ENCODE results near the gene OR2T6. TPM values are rescaled to one million over a fixed set of nuclear protein-coding genes. Genes with fewer than 3 reads are reported as not detected.

OR2T6 gene, protein sequence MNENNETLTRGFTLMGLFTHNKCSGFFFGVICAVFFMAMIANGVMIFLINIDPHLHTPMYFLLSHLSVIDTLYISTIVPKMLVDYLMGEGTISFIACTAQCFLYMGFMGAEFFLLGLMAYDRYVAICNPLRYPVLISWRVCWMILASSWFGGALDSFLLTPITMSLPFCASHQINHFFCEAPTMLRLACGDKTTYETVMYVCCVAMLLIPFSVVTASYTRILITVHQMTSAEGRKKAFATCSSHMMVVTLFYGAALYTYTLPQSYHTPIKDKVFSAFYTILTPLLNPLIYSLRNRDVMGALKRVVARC
- total RNA-seq (under 1 TPM in 1 of 5 donors, not detected in 4; under 0.01 TPM), polyA plus RNA-seq (not detected)
- long read RNA-seq, donor 1: 0 reads
- long read RNA-seq, donor 2: 0 reads
- long read RNA-seq, donor 3: 0 reads
- long read RNA-seq, donor 4: 0 reads
- long read RNA-seq, donor 5: 0 reads
- long read RNA-seq, donor 6: 0 reads
- long read RNA-seq, donor 7: 0 reads
- long read RNA-seq, donor 8: 0 reads
- long read RNA-seq, donor 9: 0 reads
- long read RNA-seq, donor 10: 0 reads

DNA sequence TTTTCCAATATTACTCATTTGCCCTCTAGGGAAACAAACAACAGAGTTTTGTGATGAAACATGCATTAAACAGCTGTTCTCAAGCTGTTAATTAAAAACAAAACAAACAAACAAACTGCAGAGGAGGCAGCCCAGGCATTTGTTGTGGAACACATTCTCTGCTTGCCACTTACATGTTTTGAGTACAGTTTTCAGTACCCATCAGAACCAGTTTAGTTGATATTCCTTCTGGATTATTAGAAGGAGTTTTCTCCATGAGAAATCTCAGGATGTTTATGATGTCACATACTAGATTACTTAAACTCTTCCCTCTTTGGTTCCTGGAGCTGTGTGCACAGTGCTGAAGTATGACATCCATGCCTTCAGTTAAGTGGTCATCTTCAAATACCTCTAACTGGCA lies at the start of gene OR2T6:
Gene OR2T6, plus strand, starts transcription at position 301 of the 400 bp plus-strand sequence. CDS start 11,863 bp downstream, outside the sequence.
- peaks cover 0 to 4% (median 0%) of the 10 kb centered on the region in 4 donors for H3K9me3 ChIP-seq
- TF ChIP-seq POLR2AphosphoS5 (IDR thresholded peaks at IDR 0.05) (no peak), EP300 (IDR thresholded peaks at IDR 0.05) (no peak), POLR2A (IDR thresholded peaks at IDR 0.05) (no peak)
- TF ChIP-seq, protein P1, sequence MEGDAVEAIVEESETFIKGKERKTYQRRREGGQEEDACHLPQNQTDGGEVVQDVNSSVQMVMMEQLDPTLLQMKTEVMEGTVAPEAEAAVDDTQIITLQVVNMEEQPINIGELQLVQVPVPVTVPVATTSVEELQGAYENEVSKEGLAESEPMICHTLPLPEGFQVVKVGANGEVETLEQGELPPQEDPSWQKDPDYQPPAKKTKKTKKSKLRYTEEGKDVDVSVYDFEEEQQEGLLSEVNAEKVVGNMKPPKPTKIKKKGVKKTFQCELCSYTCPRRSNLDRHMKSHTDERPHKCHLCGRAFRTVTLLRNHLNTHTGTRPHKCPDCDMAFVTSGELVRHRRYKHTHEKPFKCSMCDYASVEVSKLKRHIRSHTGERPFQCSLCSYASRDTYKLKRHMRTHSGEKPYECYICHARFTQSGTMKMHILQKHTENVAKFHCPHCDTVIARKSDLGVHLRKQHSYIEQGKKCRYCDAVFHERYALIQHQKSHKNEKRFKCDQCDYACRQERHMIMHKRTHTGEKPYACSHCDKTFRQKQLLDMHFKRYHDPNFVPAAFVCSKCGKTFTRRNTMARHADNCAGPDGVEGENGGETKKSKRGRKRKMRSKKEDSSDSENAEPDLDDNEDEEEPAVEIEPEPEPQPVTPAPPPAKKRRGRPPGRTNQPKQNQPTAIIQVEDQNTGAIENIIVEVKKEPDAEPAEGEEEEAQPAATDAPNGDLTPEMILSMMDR (IDR thresholded peaks at IDR 0.05): no peak
- no peak within 1 kb of the TSS for H3K27ac ChIP-seq
- H3K27me3 ChIP-seq: no peaks in the 10 kb centered on the region
- no peaks in the 10 kb centered on the region for H3K4me1 ChIP-seq
- H3K4me3 ChIP-seq: no peak within 1 kb of the TSS
- no peak for DNase-seq
- H3K36me3 ChIP-seq: no peaks in the 10 kb centered on the region
- intact Hi-C loops (cut with DNase I; ENCODE audit: low total_unique reads): no loop called here

DNA sequence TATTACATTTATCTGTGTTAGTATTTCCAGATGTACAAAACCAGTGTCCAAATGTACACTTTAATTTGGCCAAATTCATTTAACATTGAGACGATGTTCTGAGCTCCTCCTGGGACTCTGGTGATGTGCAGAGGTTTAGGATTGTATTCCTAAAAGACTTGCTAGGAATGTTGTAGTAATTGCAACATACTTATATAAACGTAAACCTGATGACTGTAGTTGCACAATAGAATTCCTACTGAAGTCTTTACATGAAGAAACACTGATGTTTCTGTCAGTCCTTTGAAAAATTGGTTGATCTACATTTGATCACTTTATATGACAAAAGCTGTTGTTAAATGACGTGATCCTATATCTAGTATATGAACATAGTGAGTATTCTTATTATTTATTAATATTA lies 32.1 kb upstream of the OR2T6 start:
- 42 to 56% (median 50%) methylated on average over 3 of the region's 3 CpGs for WGBS, 5 donors

DNA sequence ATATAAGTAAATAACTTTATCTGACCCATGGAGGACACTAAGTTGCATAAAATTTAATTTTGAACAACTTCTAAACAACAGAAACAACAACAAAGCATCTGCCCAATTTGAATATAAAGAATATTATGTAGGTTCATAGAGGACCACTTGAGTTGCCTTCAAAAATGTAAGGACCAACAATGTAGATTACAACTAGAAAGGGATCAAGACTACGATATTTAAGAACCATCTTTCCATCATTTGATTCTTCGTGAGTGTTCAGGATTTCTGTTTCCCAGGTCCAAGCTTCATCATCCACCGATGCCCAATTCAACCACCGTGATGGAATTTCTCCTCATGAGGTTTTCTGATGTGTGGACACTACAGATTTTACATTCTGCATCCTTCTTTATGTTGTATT lies 27.1 kb upstream of the OR2T6 start, which contains the start of gene OR14C36:
Gene OR14C36, plus strand, starts transcription at position 301 of the 400 bp plus-strand sequence. Its CDS starts 0 bp downstream, at position 301.
- intact Hi-C loops (cut with DNase I; ENCODE audit: low total_unique reads): no loop called here
- no peak within 1 kb of the TSS for H3K4me3 ChIP-seq
- H3K36me3 ChIP-seq: no peaks in the 10 kb centered on the region
- TF ChIP-seq EP300 (IDR thresholded peaks at IDR 0.05): no peak
- no peak for DNase-seq
- H3K27me3 ChIP-seq: peaks cover 0 to 4% (median 0%) of the 10 kb centered on the region in 3 donors
- no peaks in the 10 kb centered on the region for H3K9me3 ChIP-seq
- H3K4me1 ChIP-seq: no peaks in the 10 kb centered on the region
- H3K27ac ChIP-seq: no peak within 1 kb of the TSS
- WGBS, 5 donors: 65 to 76% (median 71%) methylated on average over 4 of the region's 4 CpGs

More for the DNA sequence above, 32.1 kb upstream of the OR2T6 start:
- H3K9me3 ChIP-seq: no peaks in the 10 kb centered on the region
- intact Hi-C loops (cut with DNase I; ENCODE audit: low total_unique reads): no loop called here
- no peak for TF ChIP-seq EP300 (IDR thresholded peaks at IDR 0.05)
- no peak overlapping the region for H3K27ac ChIP-seq
- no peaks in the 10 kb centered on the region for H3K27me3 ChIP-seq
- H3K36me3 ChIP-seq: no peaks in the 10 kb centered on the region
- no peak overlapping the region for H3K4me3 ChIP-seq
- H3K4me1 ChIP-seq: no peaks in the 10 kb centered on the region
- DNase-seq: no peak

DNA sequence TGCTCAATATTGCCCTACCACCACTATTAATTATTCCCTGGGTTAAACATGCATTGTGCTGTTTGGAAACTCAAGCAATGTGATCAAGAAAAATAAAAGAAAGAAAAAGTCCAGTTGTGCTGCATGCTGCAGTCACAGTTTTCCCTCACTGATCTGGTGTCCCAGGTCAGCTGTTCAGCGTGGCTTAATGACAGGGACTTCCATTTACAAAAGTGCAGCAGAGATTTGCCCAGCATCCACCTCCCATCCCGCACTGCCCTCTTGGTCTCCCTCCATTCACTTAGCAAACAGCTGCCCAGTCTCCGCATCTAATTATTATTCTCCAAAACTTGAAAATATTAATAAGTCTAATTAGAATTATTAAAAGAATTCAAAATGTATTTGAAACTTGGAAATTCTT lies 16.1 kb upstream of the OR2T6 start:
- Histone ChIP-seq H3K36me3 (no peaks in the 10 kb centered on the region), H3K27me3 (no peaks in the 10 kb centered on the region), H3K9me3 (peaks cover 0 to under 1% (median 0%) of the 10 kb centered on the region in 4 donors), H3K27ac (no peak overlapping the region), H3K4me1 (no peaks in the 10 kb centered on the region), H3K4me3 (no peak overlapping the region)
- no peak for TF ChIP-seq POLR2A (IDR thresholded peaks at IDR 0.05)
- TF ChIP-seq, protein P1 (IDR thresholded peaks at IDR 0.05): no peak
- 71 to 80% (median 77%) methylated on average over 3 of the region's 3 CpGs for WGBS, 5 donors
- no peak for DNase-seq
- intact Hi-C loops (cut with DNase I; ENCODE audit: low total_unique reads): no loop called here

DNA sequence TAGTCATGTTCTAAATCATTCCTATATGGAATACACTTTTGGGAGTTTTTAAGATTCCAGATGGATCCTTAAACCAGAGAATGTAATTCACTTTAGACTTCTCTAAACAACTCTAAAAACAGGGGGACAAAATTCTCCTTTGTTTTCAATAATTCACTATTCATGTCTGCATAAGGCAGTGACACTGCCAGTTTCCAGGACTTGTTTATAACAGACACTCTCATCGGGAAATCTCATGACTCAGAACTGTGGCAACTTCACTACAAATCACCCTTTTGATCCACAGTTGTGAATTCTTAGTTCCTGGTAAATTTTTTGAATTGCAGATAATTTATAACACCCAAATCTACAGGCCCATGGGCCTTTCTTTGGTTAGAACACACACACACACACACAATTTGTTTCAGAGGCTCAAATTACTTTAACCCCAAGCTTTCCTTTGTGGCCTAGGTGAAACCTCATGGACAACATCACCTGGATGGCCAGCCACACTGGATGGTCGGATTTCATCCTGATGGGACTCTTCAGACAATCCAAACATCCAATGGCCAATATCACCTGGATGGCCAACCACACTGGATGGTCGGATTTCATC lies 14.3 kb upstream of the OR2T6 start, which contains the start of gene OR2T4:
Gene OR2T4, plus strand, starts transcription at position 545 of the 595 bp plus-strand sequence. Its CDS starts 0 bp downstream, at position 545.
- TF ChIP-seq EP300 (IDR thresholded peaks at IDR 0.05) (no peak), POLR2A (IDR thresholded peaks at IDR 0.05) (no peak), POLR2AphosphoS5 (IDR thresholded peaks at IDR 0.05) (no peak)
- TF ChIP-seq, protein P1 (IDR thresholded peaks at IDR 0.05): no peak
- Histone ChIP-seq H3K27ac (no peak within 1 kb of the TSS), H3K9me3 (peaks cover 0 to 6% (median 6%) of the 10 kb centered on the region in 4 donors), H3K36me3 (no peaks in the 10 kb centered on the region), H3K4me3 (no peak within 1 kb of the TSS), H3K4me1 (no peaks in the 10 kb centered on the region), H3K27me3 (no peaks in the 10 kb centered on the region)
- DNase-seq: no peak
- intact Hi-C loops (cut with DNase I; ENCODE audit: low total_unique reads): no loop called here
- 36 to 56% (median 44%) methylated on average over 3 of the region's 3 CpGs for WGBS, 5 donors

Measured in stomach (tissue), 19 donors.